Aorta (tissue), 5 donors: ENCODE results near the gene CRYBG2. TPM values are rescaled to one million over a fixed set of nuclear protein-coding genes. Genes with fewer than 3 reads are reported as not detected.
A peak's percentile ranks its signal among the peaks of the same experiment; 100 is the strongest.

Experiments used
- ATAC-seq: fragments of 200-7000 bp; cut with Tn5 transposase; one replicate; pipeline ENCODE4 v1.9.1; 2022; ENCODE audit warnings: moderate library complexity; ENCODE audit not compliant: low FRiP score
- DNase-seq, 2 donors: peaks; one replicate each; pipeline ENCODE4 v3.0.0-alpha.2; 2020
- H3K27ac ChIP-seq, 2 donors: one replicate each; pipeline ENCODE4 v1.5.1; 2013; ENCODE audit warnings: low read length in 2 of 2, mild to moderate bottlenecking in 2 of 2, moderate library complexity in 2 of 2, control low read depth in 1 of 2, inconsistent platforms in 1 of 2, low read depth in 1 of 2
- H3K27me3 ChIP-seq, 2 donors: one replicate each; pipeline ENCODE4 v1.6.1; 2013; ENCODE audit warnings: control low read depth in 1 of 2, low read length in 1 of 2, mild to moderate bottlenecking in 1 of 2, moderate library complexity in 1 of 2; ENCODE audit not compliant: insufficient read depth in 2 of 2, control insufficient read depth in 1 of 2
- H3K36me3 ChIP-seq, 2 donors: one replicate each; pipeline ENCODE4 v1.6.1; 2013; ENCODE audit warnings: control low read depth in 1 of 2, low read length in 1 of 2, mild to moderate bottlenecking in 1 of 2; ENCODE audit not compliant: insufficient read depth in 2 of 2, control insufficient read depth in 1 of 2
- H3K4me1 ChIP-seq, 2 donors: one replicate each; pipeline ENCODE4 v1.6.1; 2013; ENCODE audit warnings: low read length in 2 of 2, control low read depth in 1 of 2, mild to moderate bottlenecking in 1 of 2, moderate library complexity in 1 of 2; ENCODE audit not compliant: insufficient read depth in 2 of 2, control insufficient read depth in 1 of 2
- H3K4me3 ChIP-seq, 2 donors: one replicate each; pipeline ENCODE4 v1.5.1; 2013; ENCODE audit warnings: low read length in 2 of 2, control low read depth in 1 of 2, mild to moderate bottlenecking in 1 of 2
- H3K9me3 ChIP-seq: one replicate; pipeline ENCODE4 v1.6.1; 2013; ENCODE audit warnings: mild to moderate bottlenecking, low read length; ENCODE audit not compliant: control insufficient read depth
- WGBS, 2 donors: extraction: QIAGEN DNeasy Blood & Tissue Kit; methylation state at CpG; one replicate each; pipeline ENCODE4 v1.1.7; 2013; 5-methylcytosine and 5-hydroxymethylcytosine counted together
- intact Hi-C, 2 donors: fragments of 100-400 bp; cut with DNase I; formaldehyde crosslinking; loops; one replicate each; pipeline versions ENCODE4 v1.14.2 to v1.15.0; 2022
- polyA plus RNA-seq, 2 donors: library from polyadenylated mRNA; stranded (reverse); fragments of 200-250 nt; gene quantifications; one replicate each; pipeline ENCODE4 v1.2.3, GENCODE V29; 2013
- total RNA-seq, 2 donors: library from RNA; stranded (reverse); fragmentation: NEBNext Ultra II Directional; extraction: Animal tissue kit (Norgen Biotek cat#: 25700); gene quantifications; one replicate each; pipeline ENCODE4 v1.2.1, GENCODE V29; 2021
- donor health status: healthy with polysubstance abuse.
- donor health status: Bipolar disorder and iron deficiency.
- donor health status: DM: no; HTN: no; CAD: no.
- donor health status: DM: no; HTN: no; CAD: no.
- donor health status: DM: yes; HTN: yes; CAD: no.

CRYBG2 gene
- total and polyA plus RNA-seq, 4 donors, result 0.05 to 6.4 (median 0.27) TPM; not detected in 1

DNA sequence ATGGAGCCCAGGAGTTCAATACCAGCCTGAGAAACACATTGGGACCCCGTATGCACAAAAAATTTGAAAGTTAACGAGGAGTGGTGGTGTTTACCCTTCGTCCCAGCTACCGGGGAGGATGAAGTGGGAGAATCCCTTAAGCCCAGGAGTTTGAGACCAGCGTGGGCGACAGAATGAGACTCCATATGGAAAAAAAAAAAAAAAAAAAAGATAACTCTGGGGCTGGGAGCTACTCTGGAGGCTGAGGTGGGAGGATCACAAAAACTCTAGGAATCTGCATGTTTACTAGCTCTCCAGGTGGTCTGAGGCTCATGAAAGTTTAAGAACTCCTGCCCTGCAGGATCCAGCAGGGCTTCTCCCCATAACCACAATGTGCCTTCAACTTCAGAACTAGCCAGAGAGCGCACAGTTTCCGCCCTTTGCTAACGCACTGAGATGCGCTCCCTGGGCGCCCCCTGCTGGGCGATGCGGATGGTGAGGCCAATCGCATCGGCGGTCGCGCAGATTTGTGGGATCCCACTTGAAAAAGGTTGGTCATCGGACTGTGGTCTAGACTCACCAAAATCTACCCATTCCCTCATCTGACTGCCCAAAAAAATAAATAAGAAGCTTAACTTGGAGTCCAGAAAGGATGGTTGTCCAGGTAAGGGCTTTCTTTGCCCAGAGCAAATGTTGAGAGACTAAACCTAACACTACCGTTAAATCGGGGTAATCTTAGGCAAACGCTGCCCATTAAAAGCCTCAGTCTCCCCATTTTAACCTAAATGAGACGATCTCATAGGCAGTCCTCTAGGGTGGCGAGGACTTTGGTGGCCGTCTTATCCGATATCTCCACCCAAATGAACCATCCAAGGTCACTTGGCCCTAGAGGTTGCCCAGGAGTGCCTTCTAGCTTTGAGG lies 9.9 kb upstream of the CRYBG2 start:
- no peaks in the 10 kb centered on the region for H3K9me3 ChIP-seq
- no peaks in the 10 kb centered on the region for H3K27me3 ChIP-seq
- no peaks in the 10 kb centered on the region for H3K4me1 ChIP-seq
- no peaks in the 10 kb centered on the region for H3K36me3 ChIP-seq
- DNase-seq (peak; percentile 84 to 94), ATAC-seq (peak; percentile 76)
- no peak overlapping the region for H3K27ac ChIP-seq
- 34 to 35% methylated on average over 26 of the region's 26 CpGs for WGBS, 2 donors
- H3K4me3 ChIP-seq, result no peak overlapping the region
- intact Hi-C loops, result no loop called here

DNA sequence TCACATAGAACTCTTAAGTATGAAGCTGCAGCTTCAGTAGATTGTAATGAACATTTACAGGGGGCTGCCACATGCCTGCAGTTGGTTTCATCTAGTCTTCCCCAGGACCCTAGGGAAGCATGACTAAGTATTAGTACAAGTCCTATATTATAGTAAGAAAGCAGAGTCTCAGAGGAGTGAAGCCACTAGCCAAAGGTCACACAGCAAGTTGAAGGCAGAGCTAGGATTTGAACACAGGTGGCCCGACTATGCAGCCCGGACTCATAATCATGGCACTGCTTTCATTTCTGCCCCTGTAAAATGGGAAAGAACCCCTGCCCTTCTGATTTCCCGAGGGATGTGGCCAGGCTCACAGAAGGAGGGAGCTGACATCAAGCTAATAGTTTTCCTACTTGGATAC lies 8.4 kb upstream of the CRYBG2 start:
- no peaks in the 10 kb centered on the region for H3K36me3 ChIP-seq
- H3K4me1 ChIP-seq, result no peaks in the 10 kb centered on the region
- no peak for ATAC-seq
- H3K4me3 ChIP-seq, result no peak overlapping the region
- H3K27me3 ChIP-seq, result no peaks in the 10 kb centered on the region
- H3K9me3 ChIP-seq, result no peaks in the 10 kb centered on the region
- intact Hi-C loops, result no loop called here
- no peak overlapping the region for H3K27ac ChIP-seq
- DNase-seq, result no peak
- WGBS, 2 donors, result 88 to 91% methylated on average over 3 of the region's 3 CpGs

GRCh38 chr1:26361605-26362122 lies 7.7 kb upstream of the CRYBG2 start:
- intact Hi-C loops, result no loop called here
- Histone ChIP-seq H3K9me3 (no peaks in the 10 kb centered on the region), H3K27ac (no peak overlapping the region), H3K4me3 (no peak overlapping the region), H3K36me3 (no peaks in the 10 kb centered on the region), H3K4me1 (no peaks in the 10 kb centered on the region), H3K27me3 (no peaks in the 10 kb centered on the region)
- DNase-seq (no peak), ATAC-seq (no peak)
- WGBS, 2 donors, result 82 to 85% methylated on average over 12 of the region's 12 CpGs

DNA sequence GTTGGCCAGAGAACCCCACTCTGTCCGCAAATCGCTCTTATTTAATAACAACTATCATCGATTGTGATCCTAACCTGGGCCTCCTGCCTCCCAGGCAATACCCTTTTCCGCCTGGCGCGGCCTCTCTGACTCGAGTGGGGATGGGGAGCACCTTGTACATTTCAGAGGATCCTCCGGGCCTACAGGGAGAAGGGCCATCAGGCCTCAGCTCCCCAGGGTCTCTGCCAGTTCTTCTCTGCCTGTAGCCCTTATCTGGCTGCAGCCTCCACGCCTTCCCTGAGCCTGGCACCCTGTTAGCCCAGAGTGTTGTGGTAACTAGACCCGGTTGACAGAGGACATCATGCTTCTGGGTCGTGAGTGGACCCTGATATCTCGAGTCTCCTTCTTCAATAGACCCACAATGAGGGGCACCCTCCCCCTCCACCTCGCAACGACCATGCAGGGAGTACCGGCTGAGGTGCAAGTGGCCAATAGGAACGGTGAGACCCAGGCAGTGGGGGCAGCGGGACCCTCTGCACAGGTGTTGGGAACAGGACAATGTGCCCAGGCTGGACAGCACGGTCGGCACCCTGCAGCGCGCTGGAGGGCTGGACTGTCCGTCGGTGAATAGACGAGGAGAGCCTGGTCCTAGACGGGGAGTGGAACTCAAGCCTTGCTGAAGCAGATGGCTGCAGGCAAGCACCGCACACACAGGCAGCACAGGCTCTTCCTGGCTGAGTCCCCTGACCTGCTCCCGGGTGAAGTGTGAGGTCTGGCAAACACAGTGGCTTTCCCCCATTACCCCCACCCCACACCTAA lies 7.1 kb upstream of the CRYBG2 start:
- Histone ChIP-seq H3K4me3 (no peak overlapping the region), H3K27me3 (no peaks in the 10 kb centered on the region), H3K27ac (no peak overlapping the region), H3K9me3 (no peaks in the 10 kb centered on the region), H3K36me3 (no peaks in the 10 kb centered on the region), H3K4me1 (no peaks in the 10 kb centered on the region)
- ATAC-seq (no peak), DNase-seq (no peak)
- 47 to 50% methylated on average over 27 of the region's 27 CpGs for WGBS, 2 donors
- intact Hi-C loops, result no loop called here

DNA sequence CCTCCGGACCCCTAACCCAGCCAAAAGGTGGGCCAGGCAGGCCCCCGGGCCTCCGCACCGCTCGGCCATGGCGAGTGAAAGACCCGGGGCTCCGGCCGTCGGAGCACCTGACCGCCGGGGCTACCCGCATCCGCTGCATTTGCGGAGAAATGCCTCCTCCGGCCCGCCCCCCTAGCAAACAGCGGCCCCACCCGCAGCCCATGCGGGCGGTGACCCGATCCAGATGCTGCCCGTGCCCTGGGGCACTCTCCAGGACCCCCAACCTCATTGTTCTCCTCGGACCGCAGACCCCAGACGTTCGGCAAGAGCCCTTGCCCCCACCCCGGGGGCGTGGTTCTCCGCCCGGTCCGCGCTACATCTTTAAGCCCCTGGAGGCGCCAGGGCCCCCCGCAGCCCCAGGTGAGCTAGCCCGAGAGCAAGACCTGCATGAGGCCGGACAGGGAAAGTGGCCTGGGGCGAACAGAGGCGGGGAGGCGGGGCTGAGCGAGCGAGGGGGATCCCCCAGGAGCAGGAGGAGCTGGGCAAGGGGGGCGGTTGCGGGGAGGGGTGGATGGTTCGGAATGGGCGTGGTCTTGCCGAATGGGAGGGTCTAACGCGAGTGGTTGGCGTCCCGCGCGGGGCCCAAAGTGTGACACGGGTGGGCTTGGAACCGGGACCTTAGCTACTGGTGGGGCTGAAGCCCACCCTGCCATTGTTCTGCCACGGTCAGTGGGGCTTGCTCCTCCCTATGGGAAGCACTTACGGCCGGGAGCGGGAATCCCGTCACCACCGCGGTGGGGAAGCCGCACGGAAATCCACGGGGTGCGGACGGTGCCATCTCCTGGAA lies 6.3 kb upstream of the CRYBG2 start:
- Histone ChIP-seq H3K4me3 (no peak overlapping the region), H3K27me3 (no peaks in the 10 kb centered on the region), H3K9me3 (no peaks in the 10 kb centered on the region), H3K27ac (no peak overlapping the region), H3K4me1 (no peaks in the 10 kb centered on the region), H3K36me3 (no peaks in the 10 kb centered on the region)
- ATAC-seq (no peak), DNase-seq (no peak)
- intact Hi-C loops, result no loop called here
- 2% methylated on average over 65 to 67 of the region's 67 CpGs for WGBS, 2 donors

- Histone ChIP-seq H3K4me3 (no peak overlapping the region), H3K27me3 (no peaks in the 10 kb centered on the region), H3K4me1 (no peaks in the 10 kb centered on the region), H3K27ac (no peak overlapping the region), H3K36me3 (no peaks in the 10 kb centered on the region), H3K9me3 (no peaks in the 10 kb centered on the region)
- 52% methylated on average over 15 of the region's 15 CpGs for WGBS, 2 donors
- no peak for DNase-seq
- no peak for ATAC-seq
- intact Hi-C loops, result no loop called here
Measured at GRCh38 chr1:26358411-26359384, 4.8 kb upstream of the CRYBG2 start.

- H3K36me3 ChIP-seq, result no peaks in the 10 kb centered on the region
- 69 to 71% methylated on average over 10 of the region's 10 CpGs for WGBS, 2 donors
- H3K4me1 ChIP-seq, result no peaks in the 10 kb centered on the region
- intact Hi-C loops, result no loop called here
- no peak overlapping the region for H3K27ac ChIP-seq
- no peaks in the 10 kb centered on the region for H3K9me3 ChIP-seq
- no peak for DNase-seq
- H3K27me3 ChIP-seq, result no peaks in the 10 kb centered on the region
- H3K4me3 ChIP-seq, result no peak overlapping the region
- no peak for ATAC-seq
Measured at GRCh38 chr1:26357121-26357602, 3.2 kb upstream of the CRYBG2 start.
